KMS-11 (cell line): ENCODE results near the gene PCDHB4.
"Not testable (repeated sequence)": the region's sequence is repeated elsewhere in the genome, so short reads cannot be mapped to it uniquely, and the experiment has no call there.

Experiments used
- H2AFZ ChIP-seq: fragments of 200-600 bp; sonication (generic); 2 replicates; pipeline ENCODE4 v1.6.1; 2016; ENCODE audit warnings: antibody characterized with exemption, mixed run types, low read depth
- H3K27ac ChIP-seq: fragments of 200-600 bp; sonication (generic); 2 replicates; pipeline ENCODE4 v1.6.1; 2016; ENCODE audit warnings: mild to moderate bottlenecking, mixed run types
- H3K27me3 ChIP-seq: fragments of 200-600 bp; sonication (generic); 2 replicates; pipeline ENCODE4 v1.6.1; 2017; ENCODE audit warnings: mild to moderate bottlenecking, low read depth, mixed run types, moderate library complexity; ENCODE audit not compliant: insufficient read depth
- H3K36me3 ChIP-seq: fragments of 200-600 bp; sonication (generic); 2 replicates; pipeline ENCODE4 v1.6.1; 2017; ENCODE audit warnings: mild to moderate bottlenecking, mixed run types; ENCODE audit not compliant: insufficient read depth
- H3K4me1 ChIP-seq: fragments of 200-600 bp; sonication (generic); 2 replicates; pipeline ENCODE4 v1.6.1; 2016; ENCODE audit warnings: mild to moderate bottlenecking, low read depth, mixed run types; ENCODE audit not compliant: poor library complexity, severe bottlenecking
- H3K4me2 ChIP-seq: fragments of 200-600 bp; sonication (generic); 2 replicates; pipeline ENCODE4 v1.7.0; 2016; ENCODE audit warnings: mild to moderate bottlenecking, mixed run types
- H3K4me3 ChIP-seq: fragments of 200-600 bp; sonication (generic); IDR thresholded peaks from 2 replicates; pipeline ENCODE4 v1.6.1; 2017; ENCODE audit warnings: low read depth, low read length, mixed read lengths; ENCODE audit not compliant: insufficient read depth
- H3K79me2 ChIP-seq: fragments of 200-600 bp; sonication (generic); 2 replicates; pipeline ENCODE4 v1.6.1; 2016; ENCODE audit warnings: low read depth, mixed run types; ENCODE audit not compliant: insufficient read depth
- H3K9ac ChIP-seq: fragments of 200-600 bp; sonication (generic); 2 replicates; pipeline ENCODE4 v1.6.1; 2016; ENCODE audit warnings: mild to moderate bottlenecking, mixed run types
- H4K20me1 ChIP-seq: fragments of 200-600 bp; sonication (generic); 2 replicates; pipeline ENCODE4 v1.6.1; 2016; ENCODE audit warnings: mild to moderate bottlenecking, mixed run types; ENCODE audit not compliant: insufficient read depth
- TF ChIP-seq, protein P1 (sequence below): fragments of 200-600 bp; sonication (generic); conservative IDR thresholded peaks from 2 replicates; pipeline ENCODE4 v1.6.1; 2017; ENCODE audit warnings: low read depth, mild to moderate bottlenecking, antibody characterized with exemption, low read length, moderate library complexity, mixed read lengths

PCDHB4 gene

DNA sequence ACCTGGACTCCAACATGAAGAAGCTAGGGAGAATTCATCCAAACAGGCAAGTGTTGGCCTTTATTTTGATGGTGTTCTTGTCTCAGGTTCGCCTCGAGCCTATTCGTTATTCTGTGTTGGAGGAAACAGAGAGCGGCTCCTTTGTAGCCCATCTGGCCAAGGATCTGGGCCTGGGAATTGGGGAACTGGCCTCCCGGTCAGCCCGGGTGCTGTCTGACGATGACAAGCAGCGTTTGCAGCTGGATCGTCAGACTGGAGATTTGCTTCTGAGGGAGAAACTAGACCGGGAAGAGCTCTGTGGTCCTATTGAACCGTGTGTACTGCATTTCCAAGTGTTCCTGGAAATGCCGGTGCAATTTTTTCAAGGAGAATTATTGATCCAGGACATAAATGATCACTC, 367 bp downstream of the PCDHB4 start:
- TF ChIP-seq, protein P1, sequence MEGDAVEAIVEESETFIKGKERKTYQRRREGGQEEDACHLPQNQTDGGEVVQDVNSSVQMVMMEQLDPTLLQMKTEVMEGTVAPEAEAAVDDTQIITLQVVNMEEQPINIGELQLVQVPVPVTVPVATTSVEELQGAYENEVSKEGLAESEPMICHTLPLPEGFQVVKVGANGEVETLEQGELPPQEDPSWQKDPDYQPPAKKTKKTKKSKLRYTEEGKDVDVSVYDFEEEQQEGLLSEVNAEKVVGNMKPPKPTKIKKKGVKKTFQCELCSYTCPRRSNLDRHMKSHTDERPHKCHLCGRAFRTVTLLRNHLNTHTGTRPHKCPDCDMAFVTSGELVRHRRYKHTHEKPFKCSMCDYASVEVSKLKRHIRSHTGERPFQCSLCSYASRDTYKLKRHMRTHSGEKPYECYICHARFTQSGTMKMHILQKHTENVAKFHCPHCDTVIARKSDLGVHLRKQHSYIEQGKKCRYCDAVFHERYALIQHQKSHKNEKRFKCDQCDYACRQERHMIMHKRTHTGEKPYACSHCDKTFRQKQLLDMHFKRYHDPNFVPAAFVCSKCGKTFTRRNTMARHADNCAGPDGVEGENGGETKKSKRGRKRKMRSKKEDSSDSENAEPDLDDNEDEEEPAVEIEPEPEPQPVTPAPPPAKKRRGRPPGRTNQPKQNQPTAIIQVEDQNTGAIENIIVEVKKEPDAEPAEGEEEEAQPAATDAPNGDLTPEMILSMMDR, result no peak
- Histone ChIP-seq H3K79me2 (no peaks in the 10 kb centered on the region), H3K9ac (no peak overlapping the region), H3K27me3 (no peaks in the 10 kb centered on the region), H4K20me1 (no peaks in the 10 kb centered on the region), H2AFZ (no peak overlapping the region), H3K36me3 (no peaks in the 10 kb centered on the region), H3K4me3 (no peak overlapping the region), H3K4me2 (no peak overlapping the region), H3K4me1 (no peaks in the 10 kb centered on the region), H3K27ac (no peak overlapping the region)

DNA sequence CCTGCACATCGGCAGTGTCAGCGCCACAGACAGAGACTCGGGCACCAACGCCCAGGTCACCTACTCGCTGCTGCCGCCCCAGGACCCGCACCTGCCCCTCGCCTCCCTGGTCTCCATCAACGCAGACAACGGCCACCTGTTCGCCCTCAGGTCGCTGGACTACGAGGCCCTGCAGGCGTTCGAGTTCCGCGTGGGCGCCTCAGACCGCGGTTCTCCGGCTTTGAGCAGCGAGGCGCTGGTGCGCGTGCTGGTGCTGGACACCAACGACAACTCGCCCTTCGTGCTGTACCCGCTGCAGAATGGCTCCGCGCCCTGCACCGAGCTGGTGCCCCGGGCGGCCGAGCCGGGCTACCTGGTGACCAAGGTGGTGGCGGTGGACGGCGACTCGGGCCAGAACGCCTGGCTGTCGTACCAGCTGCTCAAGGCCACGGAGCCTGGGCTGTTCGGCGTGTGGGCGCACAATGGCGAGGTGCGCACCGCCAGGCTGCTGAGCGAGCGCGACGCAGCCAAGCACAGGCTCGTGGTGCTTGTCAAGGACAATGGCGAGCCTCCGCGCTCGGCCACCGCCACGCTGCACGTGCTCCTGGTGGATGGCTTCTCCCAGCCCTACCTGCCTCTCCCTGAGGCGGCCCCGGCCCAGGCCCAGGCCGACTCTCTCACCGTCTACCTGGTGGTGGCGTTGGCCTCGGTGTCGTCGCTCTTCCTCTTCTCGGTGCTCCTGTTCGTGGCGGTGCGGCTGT, 1.9 kb downstream of the PCDHB4 start:
- not testable (repeated sequence) for H3K4me1 ChIP-seq, H3K79me2 ChIP-seq, H3K4me3 ChIP-seq, H4K20me1 ChIP-seq, H3K36me3 ChIP-seq, H3K9ac ChIP-seq, H3K27me3 ChIP-seq, H2AFZ ChIP-seq, H3K4me2 ChIP-seq, H3K27ac ChIP-seq

DNA sequence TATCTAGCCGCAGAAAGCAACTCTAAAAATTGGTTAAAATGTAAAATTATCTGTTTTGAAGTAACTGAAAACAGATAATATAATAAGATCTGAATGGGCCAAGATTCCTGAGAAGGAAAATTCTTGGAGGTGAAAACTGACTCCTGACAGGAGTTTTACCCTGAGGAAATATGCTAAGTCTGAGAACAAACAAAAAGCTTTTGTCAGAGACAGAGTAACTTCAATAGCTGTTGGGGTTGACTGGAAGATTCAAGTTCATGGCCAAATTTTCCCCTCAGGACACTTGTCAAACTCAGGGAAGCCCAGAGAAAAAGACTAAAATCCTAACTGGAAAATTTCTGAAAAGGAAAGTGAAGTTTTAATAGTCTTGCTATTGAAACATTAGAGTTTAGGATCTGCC, 5.7 kb downstream of the PCDHB4 start:
- no peak overlapping the region for H3K4me3 ChIP-seq
- H3K79me2 ChIP-seq, result no peaks in the 10 kb centered on the region
- no peaks in the 10 kb centered on the region for H3K27me3 ChIP-seq
- H3K4me2 ChIP-seq, result no peak overlapping the region
- H4K20me1 ChIP-seq, result no peaks in the 10 kb centered on the region
- no peak overlapping the region for H2AFZ ChIP-seq
- H3K9ac ChIP-seq, result no peak overlapping the region
- no peaks in the 10 kb centered on the region for H3K4me1 ChIP-seq
- H3K27ac ChIP-seq, result no peak overlapping the region
- TF ChIP-seq, protein P1, result no peak
- H3K36me3 ChIP-seq, result no peaks in the 10 kb centered on the region

DNA sequence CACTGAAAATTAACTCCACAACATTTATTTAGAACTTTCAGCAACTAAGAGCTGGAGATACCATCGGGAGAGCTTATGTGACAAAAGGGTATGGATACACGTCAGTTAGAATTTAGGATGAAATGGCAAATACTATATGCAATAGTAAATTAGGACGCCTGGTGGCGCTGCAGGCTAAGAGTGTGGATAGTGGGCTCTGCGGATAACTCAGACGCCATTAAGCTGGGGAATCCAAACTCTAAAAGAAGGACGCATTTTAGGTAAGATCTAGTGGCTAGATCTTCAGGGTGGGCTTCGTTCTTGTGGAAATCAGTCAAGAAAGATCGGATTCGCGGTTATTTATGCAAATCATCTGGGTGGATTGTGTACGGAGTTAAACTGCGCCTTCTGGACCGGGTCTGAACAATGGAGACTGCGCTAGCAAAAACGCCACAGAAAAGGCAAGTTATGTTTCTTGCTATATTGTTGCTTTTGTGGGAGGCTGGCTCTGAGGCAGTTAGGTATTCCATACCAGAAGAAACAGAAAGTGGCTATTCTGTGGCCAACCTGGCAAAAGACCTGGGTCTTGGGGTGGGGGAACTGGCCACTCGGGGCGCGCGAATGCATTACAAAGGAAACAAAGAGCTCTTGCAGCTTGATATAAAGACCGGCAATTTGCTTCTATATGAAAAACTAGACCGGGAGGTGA, 13.6 kb downstream of the PCDHB4 start, which contains the start of gene PCDHB5:
Gene PCDHB5, plus strand, starts transcription at position 177 of the 688 bp plus-strand sequence. Its CDS starts 229 bp downstream, at position 406.
- Histone ChIP-seq H3K4me2 (no peak within 1 kb of the TSS), H3K4me1 (no peaks in the 10 kb centered on the region), H3K9ac (no peak within 1 kb of the TSS), H3K27me3 (no peaks in the 10 kb centered on the region), H2AFZ (no peak within 1 kb of the TSS), H3K79me2 (no peaks in the 10 kb centered on the region), H4K20me1 (no peaks in the 10 kb centered on the region), H3K4me3 (no peak within 1 kb of the TSS), H3K27ac (no peak within 1 kb of the TSS), H3K36me3 (no peaks in the 10 kb centered on the region)
- TF ChIP-seq, protein P1, result no peak; the same call in 1 of the 2 replicates
